B cell (primary cell): Measurements from ENCODE around the gene ITGB2. TPM values are rescaled to one million over a fixed set of nuclear protein-coding genes. Genes with fewer than 3 reads are reported as not detected.

Source experiments
- ATAC-seq: fragments of 200-7000 bp; cut with Tn5 transposase; one replicate; pipeline ENCODE4 v1.10.0; 2021; ENCODE audit warnings: low read depth, mild to moderate bottlenecking, moderate number of reproducible peaks, moderate library complexity
- CTCF ChIA-PET: fragments of 350-600 bp; sonication (Branson Sonifier 250); formaldehyde crosslinking; loops from one replicate; lab custom pipeline; 2021; ENCODE audit warnings: antibody characterized with exemption, inconsistent platforms; lab: Charles Lee
- POLR2A ChIA-PET: fragments of 350-600 bp; sonication (Branson Sonifier 250); formaldehyde crosslinking; loops from one replicate; lab custom pipeline; 2021; ENCODE audit warnings: antibody characterized with exemption; lab: Charles Lee
- DNase-seq: peaks from one replicate; pipeline ENCODE4 v3.0.0; 2013
- H2AFZ ChIP-seq: 2 replicates; pipeline ENCODE4 v1.6.1; 2012; ENCODE audit warnings: mild to moderate bottlenecking, low read depth, low read length; ENCODE audit not compliant: insufficient read depth, poor library complexity, severe bottlenecking
- H3K27ac ChIP-seq, 2 donors: 1 replicate in 1 of 2; 2 replicates in 1 of 2; pipeline ENCODE4 v1.5.1; 2012 to 2013; ENCODE audit warnings: low read length in 2 of 2, mild to moderate bottlenecking in 2 of 2, moderate library complexity in 1 of 2
- H3K27me3 ChIP-seq, 4 experiments: fragments of 200-600 bp in 1 of 4; sonication (generic) in 1 of 4; replicated peaks in 1 of 4; 1 replicate in 2 of 4; 2 replicates in 2 of 4; pipeline versions ENCODE4 v1.6.1 to v1.7.0; 2013 to 2016; ENCODE audit warnings: low read length in 3 of 4, mild to moderate bottlenecking in 2 of 4, mixed read lengths in 1 of 4, moderate library complexity in 1 of 4; ENCODE audit not compliant: insufficient read depth in 4 of 4, control insufficient read depth in 3 of 4; ENCODE audit errors: control extremely low read depth in 1 of 4
- H3K36me3 ChIP-seq, 2 experiments: replicated peaks in 1 of 2; 1 replicate in 1 of 2; 2 replicates in 1 of 2; pipeline versions ENCODE4 v1.6.1 to v1.7.1; 2013; ENCODE audit warnings: low read length in 1 of 2; ENCODE audit not compliant: insufficient read depth in 2 of 2, control insufficient read depth in 1 of 2; ENCODE audit errors: control extremely low read depth in 1 of 2, extremely low read depth in 1 of 2
- H3K4me1 ChIP-seq, 2 donors: fragments of 200-600 bp in 1 of 2; sonication (generic) in 1 of 2; 1 replicate in 1 of 2; 2 replicates in 1 of 2; pipeline versions ENCODE4 v1.5.1 to v1.6.1; 2013 to 2017; ENCODE audit warnings: low read length in 2 of 2; ENCODE audit not compliant: control insufficient read depth in 2 of 2, insufficient read depth in 2 of 2
- H3K4me2 ChIP-seq: replicated peaks from 2 replicates; pipeline ENCODE3; 2012; ENCODE audit warnings: mild to moderate bottlenecking, low read depth, low read length; ENCODE audit not compliant: poor library complexity, severe bottlenecking
- H3K4me3 ChIP-seq, 5 experiments: fragments of 200-600 bp in 1 of 5; sonication (generic) in 1 of 5; 1 replicate in 3 of 5; 2 replicates in 2 of 5; pipeline versions ENCODE4 v1.5.1 to v1.7.0; 2011 to 2016; ENCODE audit warnings: low read length in 4 of 5, mild to moderate bottlenecking in 4 of 5, low read depth in 2 of 5, control low read depth in 1 of 5, moderate library complexity in 1 of 5; ENCODE audit not compliant: insufficient read depth in 1 of 5; ENCODE audit errors: control extremely low read depth in 1 of 5, extremely low read depth in 1 of 5
- H3K79me2 ChIP-seq: fragments of 200-600 bp; sonication (generic); one replicate; pipeline ENCODE4 v1.6.0; 2016; ENCODE audit warnings: low read length; ENCODE audit not compliant: control insufficient read depth, insufficient read depth
- H3K9ac ChIP-seq: fragments of 200-600 bp; sonication (generic); 2 replicates; pipeline ENCODE4 v1.6.1; 2017; ENCODE audit warnings: mild to moderate bottlenecking, low read length, moderate library complexity
- H3K9me3 ChIP-seq, 3 donors: one replicate each; pipeline versions ENCODE4 v1.6.1 to v1.7.1; 2013; ENCODE audit warnings: low read length in 2 of 3; ENCODE audit not compliant: control insufficient read depth in 2 of 3, insufficient read depth in 1 of 3; ENCODE audit errors: control extremely low read depth in 1 of 3
- H4K20me1 ChIP-seq: 2 replicates; pipeline ENCODE4 v1.6.0; 2012; ENCODE audit warnings: mild to moderate bottlenecking, low read length; ENCODE audit not compliant: insufficient read depth, control insufficient read depth, poor library complexity, severe bottlenecking
- H3K27ac Mint-ChIP-seq: one replicate; pipeline ENCODE4 v1.8.0; 2021; ENCODE audit warnings: mixed read lengths
- H3K27me3 Mint-ChIP-seq: one replicate; pipeline ENCODE4 v1.8.0; 2021; ENCODE audit warnings: mixed read lengths
- H3K4me1 Mint-ChIP-seq: one replicate; pipeline ENCODE4 v1.8.0; 2021; ENCODE audit warnings: mixed read lengths
- H3K4me3 Mint-ChIP-seq: one replicate; pipeline ENCODE4 v1.8.0; 2021; ENCODE audit warnings: mixed read lengths
- H3K9me3 Mint-ChIP-seq: one replicate; pipeline ENCODE4 v1.8.0; 2022; ENCODE audit warnings: mixed read lengths; ENCODE audit not compliant: insufficient read depth
- CTCF ChIP-seq: fragments of 200-600 bp; IDR thresholded peaks from one replicate; pipeline ENCODE4 v1.8.0; 2022; ENCODE audit warnings: antibody characterized with exemption, mild to moderate bottlenecking
- EZH2 ChIP-seq: IDR thresholded peaks from 2 replicates; pipeline ENCODE4 v1.6.1; 2012; ENCODE audit warnings: borderline replicate concordance, low read depth, mild to moderate bottlenecking, moderate library complexity, low read length; ENCODE audit not compliant: insufficient read depth, poor library complexity, severe bottlenecking
- WGBS: methylation state at CpG from one replicate; pipeline ENCODE4 v1.1.5; 2013; ENCODE audit warnings: missing lambda C conversion rate; ENCODE audit not compliant: insufficient coverage; 5-methylcytosine and 5-hydroxymethylcytosine counted together
- intact Hi-C: fragments of 100-400 bp; cut with micrococcal nuclease; formaldehyde crosslinking; loops from one replicate; pipeline ENCODE4 v1.10.0; 2022
- polyA plus RNA-seq: library from polyadenylated mRNA; depleted of rRNA; stranded (reverse); fragments of >200 nt; gene quantifications from 2 replicates; pipeline ENCODE4 v1.2.3, GENCODE V29; 2012
- total RNA-seq, 2 donors: library from RNA; stranded (reverse); fragments of 120-200 nt in 1 of 2; gene quantifications; 1 replicate in 1 of 2; 2 replicates in 1 of 2; pipeline versions ENCODE4 v1.2.3 to v1.2.4, GENCODE V29; 2013 to 2022

The ITGB2 gene
- total and polyA plus RNA-seq, 2 donors (not counting 1 experiment from before 2014, with no cell fraction given), result 102 to 368 TPM

- H3K79me2 ChIP-seq, result no peaks in the 10 kb centered on the region
- no peak overlapping the region for H3K9ac ChIP-seq
- H3K4me1 Mint-ChIP-seq, result peaks cover 7% of the 10 kb centered on the region
- POLR2A ChIA-PET, result no interaction called here
- DNase-seq, result no peak
- H3K4me3 ChIP-seq, result no peak overlapping the region
- H3K36me3 ChIP-seq, result no peaks in the 10 kb centered on the region
- intact Hi-C loops, result no loop called here
- H3K27me3 ChIP-seq, result peaks cover 0 to 20% (median 2%) of the 10 kb centered on the region in 4 experiments
- peaks cover 6% of the 10 kb centered on the region in 2 donors for H3K4me1 ChIP-seq
- no peak overlapping the region for H3K4me3 Mint-ChIP-seq
- no peak overlapping the region for H2AFZ ChIP-seq
- no peak for ATAC-seq
- H3K4me2 ChIP-seq, result no peak overlapping the region
- peaks cover 34% of the 10 kb centered on the region for H3K27me3 Mint-ChIP-seq
- no peaks in the 10 kb centered on the region for H4K20me1 ChIP-seq
- 84% methylated on average over 7 of the region's 11 CpGs for WGBS
- no peaks in the 10 kb centered on the region for H3K9me3 Mint-ChIP-seq
- H3K27ac ChIP-seq, result no peak overlapping the region
- H3K9me3 ChIP-seq, result no peaks in the 10 kb centered on the region
- CTCF ChIA-PET, result no interaction called here
- no peak overlapping the region for H3K27ac Mint-ChIP-seq
- TF ChIP-seq EZH2, result no peak
- TF ChIP-seq CTCF, result no peak
Observed at GRCh38 chr21:44840771-44841170, 79.9 kb downstream of the ITGB2 start.

- 94% methylated on average over 9 of the region's 9 CpGs for WGBS
- Histone ChIP-seq H4K20me1 (no peaks in the 10 kb centered on the region), H2AFZ (no peak overlapping the region), H3K9me3 (no peaks in the 10 kb centered on the region), H3K27ac (no peak overlapping the region), H3K4me1 (no peaks in the 10 kb centered on the region), H3K36me3 (no peaks in the 10 kb centered on the region), H3K4me2 (no peak overlapping the region), H3K4me3 (no peak overlapping the region), H3K9ac (no peak overlapping the region), H3K79me2 (no peaks in the 10 kb centered on the region), H3K27me3 (peaks cover 0 to 14% (median 0%) of the 10 kb centered on the region in 4 experiments)
- H3K4me3 Mint-ChIP-seq, result no peak overlapping the region
- TF ChIP-seq EZH2, result no peak
- TF ChIP-seq CTCF, result no peak
- no peak for ATAC-seq
- no peak for DNase-seq
- intact Hi-C loops, result no loop called here
- H3K9me3 Mint-ChIP-seq, result no peaks in the 10 kb centered on the region
- ChIA-PET CTCF (no interaction called here), POLR2A (no interaction called here)
- H3K4me1 Mint-ChIP-seq, result no peaks in the 10 kb centered on the region
- H3K27ac Mint-ChIP-seq, result no peak overlapping the region
- H3K27me3 Mint-ChIP-seq, result peaks cover 28% of the 10 kb centered on the region
Observed at GRCh38 chr21:44838951-44839350, 81.7 kb downstream of the ITGB2 start.
